ENCODE measurements around the gene KDM6B.

Gene KDM6B

GRCh38 chr17:7875804-7876370 is 41.9 kb downstream of the KDM6B start:
- no peak for DNase-seq (ENCODE audit: low read depth in 4 of 4, low spot score in 1 of 4)

GRCh38 chr17:7878234-7878633 is 44.2 kb downstream of the KDM6B start:
- no peak for DNase-seq (ENCODE audit: low read depth in 4 of 4, low spot score in 1 of 4)

GRCh38 chr17:7880076-7880868 is 46.3 kb downstream of the KDM6B start:
- DNase-seq (ENCODE audit: low read depth in 4 of 4, low spot score in 1 of 4), result no peak

GRCh38 chr17:7881276-7882054 is 47.4 kb downstream of the KDM6B start:
- no peak for DNase-seq (ENCODE audit: low read depth in 4 of 4, low spot score in 1 of 4)

- no peak for DNase-seq (ENCODE audit: low read depth in 4 of 4, low spot score in 1 of 4)
These were observed 48.1 kb downstream of the KDM6B start for GRCh38 chr17:7882068-7882467.

GRCh38 chr17:7882629-7883028 is 48.6 kb downstream of the KDM6B start:
- no peak for DNase-seq (ENCODE audit: low read depth in 4 of 4, low spot score in 1 of 4)

All from stimulated activated CD4-positive, alpha-beta T cell treated with anti-CD3 and anti-CD28 coated beads, Interleukin-1b, Interleukin-23, amount 100 ng/mL, for 24 hours (primary cell).